Muscle layer of colon (tissue), 2 donors: ENCODE measurements around the gene PREX1.

Experiments
- H3K27ac ChIP-seq: one replicate; pipeline ENCODE4 v1.7.0; 2013; ENCODE audit warnings: low read depth, mild to moderate bottlenecking, low read length, moderate library complexity
- H3K27me3 ChIP-seq, 2 donors: one replicate each; pipeline ENCODE4 v1.7.0; 2013; ENCODE audit warnings: low read length in 2 of 2, mild to moderate bottlenecking in 2 of 2; ENCODE audit not compliant: insufficient read depth in 2 of 2, control insufficient read depth in 1 of 2
- H3K36me3 ChIP-seq: one replicate; pipeline ENCODE4 v1.7.0; 2013; ENCODE audit warnings: mild to moderate bottlenecking, low read length; ENCODE audit not compliant: insufficient read depth
- H3K4me1 ChIP-seq: one replicate; pipeline ENCODE4 v1.7.0; 2013; ENCODE audit warnings: mild to moderate bottlenecking, low read length; ENCODE audit not compliant: insufficient read depth
- H3K4me3 ChIP-seq, 2 donors: one replicate each; pipeline ENCODE4 v1.7.0; 2013; ENCODE audit warnings: low read length in 2 of 2, low read depth in 1 of 2, mild to moderate bottlenecking in 1 of 2, moderate library complexity in 1 of 2
- H3K9ac ChIP-seq: one replicate; pipeline ENCODE4 v1.7.0; 2013; ENCODE audit warnings: low read length
- H3K9me3 ChIP-seq: one replicate; pipeline ENCODE4 v1.7.0; 2013; ENCODE audit warnings: mild to moderate bottlenecking, low read length
- donor health status: abdominal sarcoma.
- donor health status: Adenocarcinoma of cecum.

PREX1 gene

GRCh38 chr20:48822879-48823385, 4.9 kb downstream of the PREX1 start:
- H3K27ac ChIP-seq = no peak overlapping the region
- no peaks in the 10 kb centered on the region for H3K9me3 ChIP-seq
- no peak overlapping the region for H3K9ac ChIP-seq
- H3K27me3 ChIP-seq = peaks cover 0 to 6% of the 10 kb centered on the region in 2 donors
- H3K36me3 ChIP-seq = no peaks in the 10 kb centered on the region
- no peak overlapping the region for H3K4me3 ChIP-seq
- H3K4me1 ChIP-seq = no peaks in the 10 kb centered on the region

DNA sequence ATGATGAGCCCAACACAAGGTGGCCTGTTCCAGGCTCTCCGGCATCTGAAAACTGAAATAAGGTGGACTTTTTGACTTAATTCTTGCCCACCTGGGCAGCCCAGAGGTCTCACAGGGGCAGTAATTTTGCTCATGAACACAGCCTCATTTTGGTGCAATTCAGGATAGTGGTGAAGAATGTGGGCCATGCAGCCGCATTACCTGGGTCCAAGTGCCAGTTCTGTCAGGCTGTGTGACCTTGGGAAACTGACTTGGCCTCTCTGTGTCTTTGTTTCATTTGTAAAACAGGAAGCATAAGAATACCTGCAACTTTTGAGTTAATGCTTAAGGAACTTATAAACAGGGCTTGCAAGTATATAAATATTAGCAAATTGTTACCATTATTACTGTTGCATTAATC, 5.6 kb downstream of the PREX1 start:
- H3K27me3 ChIP-seq = peaks cover 0 to 3% of the 10 kb centered on the region in 2 donors
- no peak overlapping the region for H3K9ac ChIP-seq
- no peaks in the 10 kb centered on the region for H3K9me3 ChIP-seq
- H3K4me3 ChIP-seq = no peak overlapping the region
- H3K36me3 ChIP-seq = no peaks in the 10 kb centered on the region
- H3K27ac ChIP-seq = no peak overlapping the region
- no peaks in the 10 kb centered on the region for H3K4me1 ChIP-seq

- Histone ChIP-seq H3K27ac (no peak overlapping the region), H3K9me3 (no peaks in the 10 kb centered on the region), H3K36me3 (no peaks in the 10 kb centered on the region), H3K9ac (no peak overlapping the region), H3K4me1 (no peaks in the 10 kb centered on the region), H3K27me3 (no peaks in the 10 kb centered on the region), H3K4me3 (no peak overlapping the region)
Measured at GRCh38 chr20:48821261-48821920, 6.4 kb downstream of the PREX1 start.

- Histone ChIP-seq H3K9me3 (no peaks in the 10 kb centered on the region), H3K36me3 (no peaks in the 10 kb centered on the region), H3K27ac (no peak overlapping the region), H3K27me3 (no peaks in the 10 kb centered on the region), H3K9ac (no peak overlapping the region), H3K4me3 (no peak overlapping the region), H3K4me1 (no peaks in the 10 kb centered on the region)
Measured at GRCh38 chr20:48820649-48820973, 7.2 kb downstream of the PREX1 start.

DNA sequence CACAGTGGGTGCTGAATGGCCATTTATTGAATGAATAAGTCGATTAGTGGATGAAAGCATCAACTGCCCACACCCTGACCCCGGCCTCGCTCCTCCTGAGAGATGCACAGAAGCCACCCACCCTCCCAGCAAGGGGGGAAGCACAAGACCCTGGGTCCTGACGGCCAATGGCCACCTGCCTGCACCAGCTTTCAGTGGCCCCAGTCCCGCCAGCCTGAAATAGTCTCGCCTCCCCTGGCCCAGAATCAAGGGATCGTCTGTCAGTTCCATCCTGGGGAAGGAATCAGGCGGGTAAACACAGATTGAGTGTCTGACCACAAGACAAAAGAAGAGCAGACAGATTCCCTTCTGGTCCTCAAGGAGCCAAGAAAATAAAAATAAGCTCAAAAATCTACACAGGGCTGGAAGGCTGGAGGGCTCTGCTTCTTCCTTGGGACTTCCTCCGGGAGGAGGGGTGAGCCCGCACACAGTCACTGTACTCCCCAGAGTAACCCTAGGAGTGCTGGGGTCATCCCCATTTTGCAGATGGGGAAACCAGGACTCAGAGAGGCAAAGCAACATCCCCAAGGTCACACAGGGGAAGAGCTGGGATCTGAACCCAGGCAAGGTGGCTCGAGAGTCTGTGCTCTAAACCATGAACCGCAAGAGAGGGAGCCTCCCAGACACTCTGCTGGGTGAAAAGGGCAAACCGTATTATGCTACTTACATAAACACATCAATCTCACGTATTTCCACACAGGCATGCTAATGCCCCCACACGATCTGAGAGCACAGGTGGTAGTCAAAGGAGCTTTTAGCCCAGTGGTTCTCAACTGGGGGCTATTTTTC, 7.8 kb downstream of the PREX1 start:
- Histone ChIP-seq H3K4me1 (no peaks in the 10 kb centered on the region), H3K9me3 (no peaks in the 10 kb centered on the region), H3K9ac (no peak overlapping the region), H3K4me3 (no peak overlapping the region), H3K27me3 (no peaks in the 10 kb centered on the region), H3K27ac (no peak overlapping the region), H3K36me3 (no peaks in the 10 kb centered on the region)

- Histone ChIP-seq H3K4me1 (no peaks in the 10 kb centered on the region), H3K27me3 (no peaks in the 10 kb centered on the region), H3K36me3 (no peaks in the 10 kb centered on the region), H3K9me3 (no peaks in the 10 kb centered on the region), H3K4me3 (no peak overlapping the region), H3K27ac (no peak overlapping the region), H3K9ac (no peak overlapping the region)
Measured at GRCh38 chr20:48819089-48819488, 8.7 kb downstream of the PREX1 start.

DNA sequence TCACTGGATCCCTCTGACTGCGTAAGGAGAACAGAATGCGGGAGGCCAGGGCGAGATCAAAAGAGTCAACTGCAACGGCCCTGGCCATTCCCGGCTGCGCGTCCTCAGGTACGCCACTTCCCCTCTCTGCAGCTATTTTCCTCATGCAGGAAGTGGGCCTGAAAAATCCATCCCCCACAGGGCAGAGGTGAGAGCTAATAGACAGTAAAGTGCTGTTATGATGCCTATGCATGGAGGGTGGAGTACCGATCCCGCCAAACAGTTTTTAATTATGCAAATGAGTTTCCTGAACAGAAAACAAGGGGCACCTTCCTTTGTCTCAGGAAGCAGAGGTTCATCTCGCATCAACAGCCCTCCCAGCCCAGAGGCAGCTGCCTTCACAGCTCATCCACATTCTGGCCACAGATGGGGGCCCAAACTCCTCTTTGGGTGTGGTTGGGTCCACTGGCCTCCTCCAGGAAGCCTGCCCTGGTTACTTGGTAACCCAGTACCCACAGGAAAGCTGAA, 9.3 kb downstream of the PREX1 start:
- Histone ChIP-seq H3K9me3 (no peaks in the 10 kb centered on the region), H3K36me3 (no peaks in the 10 kb centered on the region), H3K27me3 (no peaks in the 10 kb centered on the region), H3K4me1 (no peaks in the 10 kb centered on the region), H3K27ac (no peak overlapping the region), H3K4me3 (no peak overlapping the region), H3K9ac (no peak overlapping the region)

DNA sequence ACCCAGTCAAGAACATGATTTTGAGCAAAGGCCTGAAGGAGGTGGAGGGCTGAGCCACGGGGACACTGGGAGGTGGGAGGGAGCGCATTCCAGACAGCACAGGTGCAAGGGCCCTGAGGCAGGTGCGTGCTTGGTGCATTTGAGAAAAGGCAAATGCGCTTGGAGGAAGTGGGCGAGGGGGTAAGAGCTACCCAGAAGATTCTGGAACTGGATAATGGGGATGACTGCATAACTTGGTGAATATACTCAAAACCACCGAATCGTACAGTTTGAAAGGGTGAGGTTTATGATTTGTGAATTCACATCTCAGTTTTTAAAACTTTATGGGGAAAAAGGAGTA, 9.8 kb downstream of the PREX1 start:
- H3K27me3 ChIP-seq = no peaks in the 10 kb centered on the region
- no peaks in the 10 kb centered on the region for H3K4me1 ChIP-seq
- H3K9ac ChIP-seq = no peak overlapping the region
- H3K36me3 ChIP-seq = no peaks in the 10 kb centered on the region
- no peaks in the 10 kb centered on the region for H3K9me3 ChIP-seq
- no peak overlapping the region for H3K27ac ChIP-seq
- no peak overlapping the region for H3K4me3 ChIP-seq

DNA sequence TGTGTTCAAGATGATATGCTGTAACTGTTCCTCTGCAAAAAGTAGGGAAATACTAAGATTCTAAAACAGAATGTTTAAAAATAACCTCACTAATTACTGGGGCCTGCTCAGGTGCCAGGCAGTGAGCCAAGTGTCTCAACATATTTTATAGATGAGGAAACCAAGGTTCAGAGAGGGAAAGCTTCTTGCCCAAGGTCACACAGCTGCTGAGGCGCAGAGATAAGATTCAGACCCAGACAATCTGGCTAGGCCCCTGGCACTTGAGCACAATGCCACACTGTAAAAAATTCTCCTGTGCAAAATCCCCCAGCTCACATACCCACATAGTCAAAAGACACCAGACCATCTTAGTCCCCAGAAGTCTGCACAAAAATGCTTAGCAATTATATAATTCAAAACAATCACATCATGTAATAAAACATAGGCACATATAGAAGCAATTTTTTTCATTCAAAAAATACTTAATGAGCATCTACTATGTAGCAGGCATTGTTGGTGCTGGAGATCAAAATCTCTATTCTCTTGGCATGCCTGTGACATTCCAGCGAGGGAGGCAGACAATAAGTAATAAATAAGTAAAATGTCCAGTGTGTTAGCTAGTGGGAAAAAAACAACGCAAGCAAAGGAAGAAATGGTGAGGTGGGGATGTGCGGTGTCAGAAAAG, 10.3 kb downstream of the PREX1 start:
- Histone ChIP-seq H3K9ac (no peak overlapping the region), H3K4me1 (no peaks in the 10 kb centered on the region), H3K27me3 (no peaks in the 10 kb centered on the region)

DNA sequence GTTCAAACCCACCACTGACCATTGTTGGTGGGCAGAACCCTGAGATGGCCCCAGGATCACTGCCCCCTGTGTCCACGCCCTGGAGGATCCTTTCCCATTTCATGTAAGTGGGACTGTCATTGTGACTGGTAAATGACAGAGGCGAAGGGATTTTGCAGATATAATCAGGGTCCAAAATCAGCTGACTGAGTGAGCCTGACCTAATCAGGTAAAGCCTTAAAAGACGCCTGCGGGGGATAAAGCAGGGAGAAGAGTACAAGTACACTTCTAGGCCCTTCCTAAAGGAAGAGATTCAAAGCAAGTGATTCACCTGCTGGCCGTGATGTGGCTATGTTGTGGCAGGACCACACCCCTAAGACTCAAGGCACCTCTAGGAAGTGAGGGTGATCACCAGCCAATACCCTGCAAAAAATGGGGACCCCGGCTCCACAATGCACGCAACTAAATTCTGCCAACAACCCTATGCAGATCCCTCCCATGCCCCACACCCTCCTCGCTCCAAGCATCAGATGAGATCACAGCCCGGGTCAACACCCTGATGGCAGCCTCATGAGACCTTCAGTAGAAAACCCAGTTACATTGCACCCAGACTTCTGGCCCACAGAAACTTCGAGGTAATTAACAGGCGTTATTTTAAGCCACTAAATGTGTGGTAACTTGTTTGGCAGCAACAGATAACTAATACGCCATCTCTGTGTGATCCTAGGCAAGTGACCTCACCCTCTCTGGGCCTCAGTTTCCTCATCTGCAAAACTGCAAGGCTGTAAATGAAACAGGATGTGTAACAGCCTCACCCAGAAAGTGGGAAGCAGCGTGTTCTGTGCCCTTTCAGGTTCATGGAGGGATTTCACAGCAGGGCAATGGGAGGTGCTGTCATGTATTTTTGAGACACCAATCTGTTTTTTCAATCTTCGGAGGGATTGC, 11.3 kb downstream of the PREX1 start:
- H3K9ac ChIP-seq = no peak overlapping the region
- H3K36me3 ChIP-seq = no peaks in the 10 kb centered on the region
- no peaks in the 10 kb centered on the region for H3K27me3 ChIP-seq
- H3K4me1 ChIP-seq = no peaks in the 10 kb centered on the region
- H3K4me3 ChIP-seq = no peak overlapping the region
- no peak overlapping the region for H3K27ac ChIP-seq
- H3K9me3 ChIP-seq = no peaks in the 10 kb centered on the region

More for the DNA sequence above, 10.3 kb downstream of the PREX1 start:
- H3K36me3 ChIP-seq = no peaks in the 10 kb centered on the region
- H3K27ac ChIP-seq = no peak overlapping the region
- no peaks in the 10 kb centered on the region for H3K9me3 ChIP-seq
- H3K4me3 ChIP-seq = no peak overlapping the region

DNA sequence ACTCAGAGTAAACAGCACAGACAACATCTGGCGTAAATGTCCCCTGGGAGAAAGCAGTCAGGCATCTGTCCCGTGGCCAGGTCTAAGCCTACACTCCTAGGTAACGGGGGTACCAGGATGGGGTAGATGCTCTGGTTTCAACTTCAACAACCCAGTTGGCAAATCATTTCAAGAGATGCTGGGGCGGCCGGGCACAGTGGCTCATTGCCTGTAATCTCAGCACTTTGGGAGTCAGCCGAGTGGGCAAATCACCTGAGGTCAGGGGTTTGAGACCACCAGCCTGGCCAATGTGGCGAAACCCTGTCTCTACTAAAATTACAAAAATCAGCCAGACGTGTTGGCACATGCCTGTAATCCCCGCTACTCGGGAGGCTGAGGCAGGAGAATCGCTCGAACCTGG, 12.3 kb downstream of the PREX1 start:
- H3K27ac ChIP-seq = no peak overlapping the region
- H3K4me1 ChIP-seq = no peaks in the 10 kb centered on the region

More for the DNA sequence above, 12.3 kb downstream of the PREX1 start:
- H3K9ac ChIP-seq = no peak overlapping the region
- no peaks in the 10 kb centered on the region for H3K27me3 ChIP-seq
- no peaks in the 10 kb centered on the region for H3K9me3 ChIP-seq
- H3K4me3 ChIP-seq = no peak overlapping the region
- H3K36me3 ChIP-seq = no peaks in the 10 kb centered on the region
